GM21390 (cell line): Measurements from ENCODE around the gene HKDC1.
A peak's percentile ranks its signal among the peaks of the same experiment; 100 is the strongest.
"Not testable (repeated sequence)": the region's sequence is repeated elsewhere in the genome, so short reads cannot be mapped to it uniquely, and the experiment has no call there.

Source experiments
- ATAC-seq: cut with Tn5 transposase; IDR thresholded peaks from one replicate; pipeline ENCODE4 v1.9.1; 2021; ENCODE audit not compliant: unreplicated experiment

The HKDC1 gene

DNA sequence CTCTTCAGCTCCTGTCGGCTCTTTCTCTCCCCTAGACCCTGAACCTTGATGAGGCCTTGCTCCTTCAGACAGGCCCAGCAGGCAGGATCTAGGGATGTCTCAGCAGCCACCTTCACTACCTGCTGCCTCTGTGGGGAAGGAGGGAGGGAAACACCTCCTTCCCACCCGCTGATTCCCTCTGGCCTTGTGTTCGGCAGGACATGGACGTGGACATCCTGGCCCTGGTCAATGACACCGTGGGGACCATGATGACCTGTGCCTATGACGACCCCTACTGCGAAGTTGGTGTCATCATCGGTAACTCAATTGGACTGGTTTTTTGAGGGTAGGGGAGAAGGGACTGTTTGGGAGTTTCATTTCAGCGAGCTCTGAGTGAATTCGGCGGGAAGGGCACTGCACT lies 20.3 kb downstream of the HKDC1 start:
- ATAC-seq, result no peak

GRCh38 chr10:69241575-69241974 lies 21.4 kb downstream of the HKDC1 start:
- no peak for ATAC-seq

DNA sequence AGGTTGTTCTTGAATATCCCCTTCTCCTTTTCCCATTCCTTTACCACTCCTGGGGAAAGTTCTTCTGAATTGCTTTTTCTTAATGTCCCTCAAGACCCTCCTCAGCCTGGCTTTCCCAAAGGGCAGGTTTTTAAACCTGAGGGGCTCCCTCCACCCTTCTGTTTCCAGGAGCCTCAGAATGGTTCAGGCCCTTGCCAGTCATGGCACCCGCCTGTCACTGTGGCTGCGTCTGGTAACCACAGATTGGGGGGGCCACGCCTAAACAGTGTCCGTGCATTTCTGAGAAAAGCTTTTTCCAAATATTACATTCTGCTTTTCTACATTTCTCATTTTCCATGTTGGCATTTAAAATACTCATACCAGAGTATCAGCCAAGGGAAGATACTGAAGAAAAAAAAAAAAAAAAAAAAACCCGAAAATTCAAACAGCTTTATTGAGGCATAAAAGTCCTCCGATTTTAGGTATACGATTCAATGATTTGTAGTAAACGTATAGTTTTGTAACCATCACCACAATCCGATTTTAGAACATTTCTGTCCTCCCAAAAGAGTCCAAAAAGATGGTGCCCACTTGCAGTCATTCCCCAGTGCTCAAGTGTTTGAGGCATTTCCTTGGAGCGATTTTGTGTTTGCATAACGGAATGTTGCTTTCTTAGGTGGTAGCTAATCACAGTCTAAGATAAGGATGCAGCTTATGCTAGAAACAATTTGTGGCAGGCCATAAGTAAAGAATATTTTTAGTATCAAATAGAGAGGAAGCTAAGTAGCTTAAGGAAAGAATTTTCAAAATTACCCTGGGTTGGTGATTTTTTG lies 22.1 kb downstream of the HKDC1 start:
- no peak for ATAC-seq

- ATAC-seq, result no peak
These were observed 22.7 kb downstream of the HKDC1 start for GRCh38 chr10:69242852-69243212.

- ATAC-seq, result no peak
These were observed 23.7 kb downstream of the HKDC1 start for GRCh38 chr10:69243817-69244216.

DNA sequence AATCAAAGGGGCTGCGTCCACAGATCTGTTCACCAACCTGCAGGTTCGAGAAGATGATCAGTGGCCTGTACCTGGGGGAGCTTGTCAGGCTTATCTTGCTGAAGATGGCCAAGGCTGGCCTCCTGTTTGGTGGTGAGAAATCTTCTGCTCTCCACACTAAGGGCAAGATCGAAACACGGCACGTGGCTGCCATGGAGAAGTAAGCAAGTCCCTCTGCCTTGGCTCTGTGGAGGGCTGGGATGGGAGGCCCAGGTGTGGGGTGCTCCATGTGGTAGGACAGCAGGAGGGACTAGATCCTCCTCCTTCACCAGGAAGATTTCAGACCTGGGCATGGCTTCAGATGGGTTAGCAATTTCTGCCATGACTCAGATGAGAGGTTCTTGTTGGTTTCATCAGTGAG lies 25.9 kb downstream of the HKDC1 start:
- ATAC-seq, result no peak

DNA sequence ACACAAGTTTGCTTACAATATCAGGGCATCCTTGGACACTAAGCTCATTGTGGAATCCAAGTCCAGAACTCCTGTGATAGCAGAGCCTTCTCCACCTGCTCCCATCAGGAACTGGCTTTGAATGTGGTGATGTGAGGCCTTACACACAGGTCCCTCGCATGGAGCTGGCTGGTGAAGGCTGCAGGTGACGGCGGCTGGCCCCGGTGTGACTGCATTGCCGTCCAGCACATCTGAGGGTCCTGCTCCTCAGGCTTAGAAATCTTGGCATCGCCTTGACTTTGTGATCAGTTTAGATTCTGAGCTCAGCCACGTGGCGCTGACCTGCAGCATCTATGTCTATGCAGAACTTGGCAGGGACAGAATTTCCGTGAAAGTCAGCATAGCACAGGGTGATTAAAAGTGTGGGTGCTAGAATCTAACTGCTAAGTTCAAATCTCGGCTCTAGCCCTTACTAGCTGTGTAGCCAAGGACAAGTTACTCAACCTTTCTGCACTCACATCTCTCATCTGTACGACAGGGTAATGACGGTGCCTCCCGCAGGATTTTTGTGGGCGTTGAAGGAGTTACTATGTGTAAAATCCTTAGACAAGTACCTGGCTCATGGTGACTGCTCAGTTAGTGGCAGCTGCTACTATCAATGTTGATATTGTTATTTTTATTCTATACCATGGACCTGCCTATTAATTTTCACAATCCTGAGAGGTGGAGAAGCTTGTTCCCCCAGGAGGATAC lies 26.6 kb downstream of the HKDC1 start:
- no peak for ATAC-seq

GRCh38 chr10:69247313-69247710 lies 27.2 kb downstream of the HKDC1 start:
- ATAC-seq, result no peak

DNA sequence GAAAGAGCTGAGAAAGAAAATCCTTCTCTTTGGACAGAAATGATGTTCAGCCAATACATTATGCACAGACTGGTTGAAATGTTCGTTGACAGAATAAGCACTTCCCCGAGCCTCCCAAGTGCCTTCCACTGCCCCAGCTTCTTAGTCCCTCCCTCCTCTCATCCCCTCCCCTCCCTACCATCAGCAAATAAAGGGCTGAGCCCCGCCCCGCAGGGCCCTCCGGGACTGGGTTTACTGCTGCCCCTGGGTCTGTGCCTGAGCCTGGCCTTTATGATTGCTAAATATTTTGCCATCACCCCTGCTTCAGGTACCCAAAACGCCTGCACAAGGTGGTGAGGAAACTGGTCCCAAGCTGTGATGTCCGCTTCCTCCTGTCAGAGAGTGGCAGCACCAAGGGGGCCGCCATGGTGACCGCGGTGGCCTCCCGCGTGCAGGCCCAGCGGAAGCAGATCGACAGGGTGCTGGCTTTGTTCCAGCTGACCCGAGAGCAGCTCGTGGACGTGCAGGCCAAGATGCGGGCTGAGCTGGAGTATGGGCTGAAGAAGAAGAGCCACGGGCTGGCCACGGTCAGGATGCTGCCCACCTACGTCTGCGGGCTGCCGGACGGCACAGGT lies 28.1 kb downstream of the HKDC1 start:
- ATAC-seq, result no peak

- no peak for ATAC-seq
These were observed 29.9 kb downstream of the HKDC1 start for GRCh38 chr10:69250041-69250440.

GRCh38 chr10:69251417-69251816 lies 31.3 kb downstream of the HKDC1 start:
- not testable (repeated sequence) for ATAC-seq

GRCh38 chr10:69253171-69253570 lies 33.0 kb downstream of the HKDC1 start:
- ATAC-seq, result no peak

DNA sequence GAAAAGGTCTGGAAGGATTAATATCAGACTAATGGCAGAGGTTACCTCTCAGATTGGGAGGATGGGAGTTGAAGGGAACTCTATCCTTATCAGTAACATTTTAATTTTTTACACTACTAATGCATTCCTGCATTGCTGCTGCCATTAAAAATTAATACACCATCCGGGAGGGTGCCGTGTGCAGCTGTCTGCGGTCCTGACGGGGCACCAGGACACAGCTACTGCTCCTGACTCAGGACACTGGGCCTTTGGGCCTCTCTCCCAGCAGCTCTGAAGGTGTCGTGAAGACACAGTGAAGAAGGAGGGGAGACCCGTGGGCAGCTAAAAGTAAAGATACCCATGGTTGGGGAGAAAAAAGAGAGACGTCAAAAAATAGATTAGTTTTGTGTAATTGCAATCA lies 34.7 kb downstream of the HKDC1 start:
- ATAC-seq, result no peak

DNA sequence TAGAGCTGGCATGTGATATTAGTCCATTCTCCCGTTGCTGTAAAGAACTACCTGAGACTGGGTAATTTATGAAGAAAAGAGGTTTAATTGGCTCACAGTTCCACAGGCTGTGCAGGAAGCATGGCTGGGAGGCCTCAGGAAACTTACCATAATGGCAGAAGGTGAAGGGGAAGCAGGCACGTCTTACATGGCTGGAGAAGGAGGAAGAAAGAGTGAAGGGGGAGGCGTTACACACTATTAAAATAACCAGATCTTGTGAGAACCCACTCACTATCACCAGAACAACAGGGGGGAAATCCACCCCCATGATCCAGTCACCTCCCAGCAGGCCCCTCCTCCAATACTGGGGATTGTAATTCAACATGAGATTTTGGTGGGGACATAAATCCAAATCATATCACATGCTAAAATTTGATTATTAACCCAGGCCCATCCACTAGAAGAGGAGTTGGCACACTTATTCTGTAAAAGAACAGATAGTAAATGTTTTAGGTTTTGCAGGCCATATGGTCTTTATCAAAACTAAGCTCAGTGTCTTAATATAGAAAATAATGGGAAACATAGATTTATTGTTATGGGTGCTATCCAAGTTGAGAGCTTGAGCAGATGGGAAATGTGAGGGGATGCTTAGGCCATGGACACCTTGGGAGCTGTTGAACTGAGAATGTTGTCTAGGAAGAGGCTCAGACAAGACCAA lies 39.6 kb downstream of the HKDC1 start:
- no peak for ATAC-seq

DNA sequence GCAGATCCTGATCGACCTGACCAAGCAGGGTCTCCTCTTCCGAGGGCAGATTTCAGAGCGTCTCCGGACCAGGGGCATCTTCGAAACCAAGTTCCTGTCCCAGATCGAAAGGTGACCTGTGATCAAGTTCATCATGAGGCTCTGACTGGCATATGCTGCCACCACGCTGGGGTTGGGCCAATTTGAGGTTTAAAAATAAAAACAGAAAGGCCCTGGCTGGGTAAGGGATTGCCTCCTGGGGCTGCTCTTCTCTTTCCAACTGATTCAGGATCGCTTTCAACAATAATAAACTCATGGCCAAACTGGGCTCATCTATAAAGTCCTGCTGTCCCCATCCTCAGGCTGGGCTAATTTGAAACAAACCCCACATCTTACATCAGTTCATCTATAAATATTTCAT lies 41.1 kb downstream of the HKDC1 start:
- ATAC-seq, result no peak

GRCh38 chr10:69262292-69262751 lies 42.2 kb downstream of the HKDC1 start:
- peak; percentile 55 for ATAC-seq

DNA sequence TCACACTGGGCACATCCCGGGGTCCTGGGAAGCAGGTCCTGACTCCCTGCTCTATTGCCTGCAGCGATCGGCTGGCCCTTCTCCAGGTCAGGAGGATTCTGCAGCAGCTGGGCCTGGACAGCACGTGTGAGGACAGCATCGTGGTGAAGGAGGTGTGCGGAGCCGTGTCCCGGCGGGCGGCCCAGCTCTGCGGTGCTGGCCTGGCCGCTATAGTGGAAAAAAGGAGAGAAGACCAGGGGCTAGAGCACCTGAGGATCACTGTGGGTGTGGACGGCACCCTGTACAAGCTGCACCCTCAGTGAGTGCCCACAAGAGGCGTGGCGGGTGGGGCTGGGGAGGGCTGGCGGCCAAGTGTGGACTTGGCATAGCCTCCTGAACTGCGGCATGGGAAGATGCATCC lies 45.4 kb downstream of the HKDC1 start:
- ATAC-seq, result no peak

DNA sequence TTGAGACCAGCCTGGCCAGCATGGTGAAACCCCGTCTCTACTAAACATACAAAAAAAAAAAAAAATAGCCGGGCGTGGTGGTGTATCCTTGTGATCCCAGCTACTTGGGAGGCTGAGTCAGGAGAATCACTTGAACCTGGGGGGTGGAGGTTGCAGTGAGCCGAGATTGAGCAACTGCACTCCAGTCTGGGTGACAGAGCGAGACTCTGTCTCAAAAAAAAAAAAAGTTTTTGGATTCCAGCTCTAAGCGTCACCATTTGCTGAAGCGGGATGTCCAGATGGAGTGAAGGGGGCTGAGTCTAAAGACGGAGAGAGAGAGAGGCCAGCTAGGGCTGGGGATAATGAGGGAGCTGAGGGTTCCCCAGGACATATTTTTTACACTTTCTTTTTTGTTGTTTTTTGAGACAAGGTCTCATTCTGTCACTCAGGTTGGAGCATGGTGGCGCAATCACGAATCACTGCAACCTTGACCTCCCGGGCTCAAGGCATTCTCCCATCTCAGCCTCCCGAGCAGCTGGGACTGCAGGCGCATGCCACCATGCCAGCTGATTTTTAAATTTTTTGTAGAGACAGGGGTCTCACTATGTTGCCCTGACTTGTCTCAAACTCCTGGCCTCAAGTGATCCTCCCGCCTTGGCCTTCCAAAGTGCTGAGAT lies 48.8 kb downstream of the HKDC1 start:
- no peak for ATAC-seq

GRCh38 chr10:69269761-69270160 lies 49.6 kb downstream of the HKDC1 start:
- ATAC-seq, result no peak

DNA sequence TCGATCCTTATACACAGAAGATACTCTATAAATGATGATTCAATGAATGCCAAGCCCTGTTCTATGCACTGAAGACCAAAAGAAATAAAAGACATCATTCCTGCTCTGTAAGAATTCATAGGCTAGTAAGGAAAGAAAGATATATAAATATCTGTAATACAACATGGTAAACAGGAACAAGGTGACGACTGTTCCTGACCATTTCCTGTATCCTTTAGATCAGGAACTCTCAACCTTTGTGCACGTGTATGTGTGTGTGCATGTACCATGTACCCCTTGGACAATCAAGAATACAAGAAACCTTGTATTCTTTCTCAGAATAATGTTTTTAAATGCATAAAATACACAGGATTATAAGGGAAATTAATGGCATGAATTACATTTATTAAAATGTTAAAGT lies 50.9 kb downstream of the HKDC1 start:
- no peak for ATAC-seq

- ATAC-seq, result no peak
These were observed 52.5 kb downstream of the HKDC1 start for GRCh38 chr10:69272624-69273023.
